Activated T-cell treated with anti-CD3 and anti-CD28 coated beads for 48 hours (primary cell): ENCODE data around the gene IMMP2L.

Experiments used
- DNase-seq: peaks from one replicate; pipeline ENCODE4 v3.0.0-alpha.2; 2020; ENCODE audit warnings: low read depth

Gene IMMP2L

DNA sequence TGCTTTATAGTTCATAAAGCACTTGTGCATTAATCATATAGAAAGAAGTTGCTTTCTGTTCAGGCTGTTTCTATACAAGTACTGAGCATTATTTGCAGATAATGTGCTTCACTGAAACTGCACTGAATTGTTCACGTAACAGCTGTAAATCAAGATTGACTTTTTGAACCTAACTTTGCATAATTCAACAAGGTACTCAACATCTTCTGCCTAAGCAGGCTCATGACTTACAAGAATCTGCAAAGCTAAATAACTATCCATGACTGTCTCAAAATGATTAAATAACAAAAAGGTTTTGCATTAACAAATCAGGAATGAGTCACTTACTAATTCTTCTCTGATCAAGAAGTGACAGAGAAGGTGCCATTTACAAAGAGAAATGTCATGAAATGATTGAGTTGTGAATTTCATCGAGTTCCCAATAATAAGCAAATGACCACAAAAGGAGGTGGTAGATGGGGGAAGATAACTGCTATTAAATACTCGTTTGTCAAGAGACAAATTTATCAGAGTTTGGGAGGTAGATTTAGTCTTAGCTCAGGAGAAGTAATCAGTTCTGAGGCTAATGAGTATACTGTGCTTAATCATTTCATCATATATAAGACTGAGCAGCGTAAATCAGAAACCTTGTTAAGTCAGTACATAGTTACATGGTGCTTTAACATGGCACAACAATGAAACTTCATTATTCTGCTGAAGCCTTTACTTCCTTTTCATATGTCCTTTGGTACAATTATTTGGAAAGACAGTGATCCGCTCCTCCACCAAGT, 632.6 kb downstream of the IMMP2L start:
- no peak for DNase-seq

DNA sequence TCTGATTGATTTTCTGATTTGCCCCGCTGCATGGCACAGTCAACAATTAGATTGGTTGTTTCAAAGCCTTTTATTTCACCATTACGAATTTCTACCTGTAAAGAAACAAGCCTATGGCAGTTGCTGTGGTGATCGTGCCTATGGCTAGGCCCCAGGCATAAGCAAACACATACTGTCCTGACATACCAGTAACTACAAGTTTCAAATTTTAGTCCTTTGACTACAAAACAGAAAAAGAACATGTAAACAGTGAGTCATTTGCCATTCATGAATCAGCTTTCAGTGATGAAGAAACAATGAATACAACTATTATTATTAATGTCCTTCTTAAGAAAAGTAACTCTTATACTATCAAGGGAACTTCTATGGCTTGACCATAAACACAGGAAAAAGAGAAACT, 639.4 kb downstream of the IMMP2L start:
- no peak for DNase-seq

DNA sequence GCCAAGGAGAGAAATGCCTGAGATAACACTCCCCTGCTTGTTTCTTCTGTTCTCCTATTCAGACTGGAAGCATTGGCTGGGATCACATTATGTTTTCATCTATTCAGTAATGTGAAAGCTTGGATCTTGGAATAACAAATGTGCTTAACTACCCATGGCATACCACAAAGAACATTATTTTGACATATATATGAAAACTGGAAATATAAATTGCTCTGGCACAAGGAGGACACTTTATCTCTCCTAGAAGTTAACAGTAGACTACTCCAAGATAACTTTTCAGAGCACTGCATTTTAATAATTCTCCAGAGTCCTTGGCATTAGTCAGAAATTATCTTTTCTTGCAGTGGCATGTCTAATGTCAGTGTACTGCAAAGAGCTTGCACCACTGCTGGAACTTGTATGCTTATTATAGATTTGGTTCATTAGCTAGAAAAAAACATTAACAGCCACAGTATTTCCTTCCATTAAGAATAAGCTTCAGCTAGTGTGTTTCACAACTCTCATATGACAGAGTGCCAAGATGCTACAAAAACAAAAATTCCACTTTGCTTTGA, 640.6 kb downstream of the IMMP2L start:
- no peak for DNase-seq

DNA sequence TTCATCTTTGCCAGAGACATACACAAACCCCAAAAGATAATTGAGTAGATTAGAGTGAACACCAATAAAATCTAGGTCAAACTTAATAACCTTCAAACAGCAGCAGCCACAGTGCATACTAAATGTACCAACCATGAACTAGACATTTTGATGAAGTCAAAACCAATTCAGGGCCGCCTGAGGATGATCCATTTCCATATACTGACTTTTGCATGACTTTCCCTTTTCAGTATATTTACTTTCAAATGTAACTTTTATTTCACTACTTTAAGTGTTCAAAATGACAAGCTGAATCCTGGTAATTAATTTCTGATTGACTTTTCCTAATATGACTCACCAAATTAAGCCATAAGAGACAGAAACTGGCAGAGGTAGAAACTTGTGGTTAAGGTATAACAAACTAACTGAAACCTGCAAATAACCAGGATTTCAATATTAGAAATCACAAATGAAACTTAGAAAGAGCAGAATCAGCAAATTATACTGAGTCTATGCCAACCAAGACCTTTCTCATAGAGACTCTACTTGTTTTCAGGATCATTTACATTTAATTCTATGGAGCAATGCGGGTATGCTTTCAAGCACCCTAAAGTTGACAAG, 643.2 kb downstream of the IMMP2L start:
- DNase-seq, result no peak

DNA sequence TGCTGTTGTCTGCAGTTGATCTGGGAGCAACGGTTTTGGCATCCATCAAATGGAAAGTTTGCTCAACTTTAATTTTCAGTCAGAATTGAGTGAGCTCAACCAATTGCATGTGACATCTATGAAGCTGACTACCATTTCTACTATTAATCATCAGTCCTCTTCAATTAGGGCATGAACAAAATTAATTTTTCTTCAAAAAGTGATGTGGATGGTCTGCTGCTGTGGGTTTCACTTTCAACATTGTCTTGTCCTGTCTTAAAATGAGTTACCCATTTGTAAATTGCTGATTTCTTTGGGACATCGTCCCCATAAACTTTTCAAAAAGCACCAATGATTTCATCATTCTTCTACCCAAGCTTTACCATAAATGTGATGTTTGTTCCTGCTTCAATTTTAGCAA, 648.0 kb downstream of the IMMP2L start:
- DNase-seq, result no peak

DNA sequence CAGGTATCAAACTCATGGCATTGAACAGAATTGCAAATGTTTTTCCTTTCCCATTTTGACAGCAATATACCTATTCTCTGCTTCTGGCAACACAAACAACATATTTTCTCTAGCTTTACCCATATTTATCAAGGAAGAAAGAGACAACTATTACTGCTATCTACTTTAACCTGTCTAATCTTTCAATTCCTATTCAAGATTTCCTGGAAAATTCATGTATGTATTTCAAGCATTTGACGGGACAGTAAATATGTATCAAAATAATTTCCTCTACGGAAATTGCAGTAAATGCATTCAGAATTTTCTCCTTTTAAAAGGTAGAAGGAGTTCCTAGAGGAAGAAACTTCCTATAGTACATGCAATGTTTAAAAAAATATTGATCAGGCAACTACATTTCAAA, 650.7 kb downstream of the IMMP2L start:
- no peak for DNase-seq

DNA sequence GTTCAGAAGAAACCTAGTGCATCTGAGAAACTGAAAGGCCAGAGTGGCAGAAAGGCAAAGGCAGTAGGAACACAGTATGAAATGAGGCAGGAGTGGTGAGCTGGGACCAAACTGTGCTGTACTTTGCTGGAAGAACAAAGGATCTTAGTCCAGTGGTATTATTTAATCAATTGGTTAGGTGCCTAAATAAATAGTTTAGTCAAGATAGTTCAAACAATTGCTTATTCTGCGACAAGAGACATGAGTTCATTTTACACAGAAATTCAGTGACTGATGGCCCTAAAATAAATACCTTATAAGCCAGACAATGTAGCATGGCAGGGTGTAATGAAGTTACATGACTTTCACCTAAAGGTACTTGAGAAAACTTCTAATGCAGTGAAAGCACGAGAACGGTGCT, 653.2 kb downstream of the IMMP2L start:
- DNase-seq, result no peak

DNA sequence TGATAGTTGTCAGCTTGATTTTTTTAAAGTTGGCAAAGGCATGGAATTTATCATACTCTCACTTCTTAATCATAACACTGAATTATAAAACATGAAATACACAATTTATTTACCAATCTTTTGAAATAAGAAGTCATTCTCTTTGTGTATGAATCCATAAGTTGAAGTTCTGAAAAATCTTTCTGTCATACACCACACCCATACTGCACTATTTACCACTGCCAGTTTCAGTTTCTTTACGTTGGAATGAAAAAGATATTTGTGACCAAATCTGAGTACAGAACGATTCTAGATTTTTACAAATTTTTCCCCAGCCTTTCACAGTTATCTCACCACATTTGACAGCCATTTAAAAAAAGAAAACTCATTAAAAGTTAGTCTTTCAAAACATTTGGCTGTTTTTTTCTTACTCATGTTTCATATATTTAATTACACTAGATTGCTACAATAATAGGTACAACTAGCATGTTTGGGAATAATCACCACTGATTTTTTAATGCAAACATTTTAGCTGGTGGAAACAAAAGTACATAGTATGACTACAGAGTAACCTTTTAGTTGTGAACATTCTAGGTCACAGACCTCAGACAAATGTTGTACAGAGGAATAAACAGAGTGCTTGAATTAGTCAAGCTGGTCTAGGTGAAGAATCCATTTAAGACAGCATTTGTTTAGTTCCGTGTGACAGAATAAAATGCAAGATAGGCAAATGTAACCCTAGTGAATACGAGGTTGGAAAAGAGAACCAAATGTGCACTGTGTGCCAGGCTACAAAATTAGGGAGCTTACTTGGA, 656.3 kb downstream of the IMMP2L start:
- DNase-seq, result no peak

DNA sequence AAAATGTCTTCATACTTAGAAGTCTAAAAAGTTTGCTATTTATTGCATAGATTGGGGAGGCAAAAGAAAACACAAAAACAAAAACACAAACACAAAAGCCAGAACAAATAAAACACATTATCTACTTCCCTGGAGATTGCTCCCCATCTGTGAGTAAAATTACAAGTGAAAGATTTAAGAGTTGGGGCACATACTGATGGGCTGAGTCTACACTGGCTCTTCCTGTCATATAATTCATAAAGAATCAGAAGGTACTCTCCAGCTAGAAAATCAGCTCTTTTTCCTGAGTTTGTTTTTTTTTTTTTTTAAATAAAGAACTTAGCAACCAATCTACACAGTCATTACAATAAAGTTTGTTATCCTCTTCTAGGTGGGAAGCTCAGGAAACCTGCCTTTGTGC, 663.8 kb downstream of the IMMP2L start:
- no peak for DNase-seq

DNA sequence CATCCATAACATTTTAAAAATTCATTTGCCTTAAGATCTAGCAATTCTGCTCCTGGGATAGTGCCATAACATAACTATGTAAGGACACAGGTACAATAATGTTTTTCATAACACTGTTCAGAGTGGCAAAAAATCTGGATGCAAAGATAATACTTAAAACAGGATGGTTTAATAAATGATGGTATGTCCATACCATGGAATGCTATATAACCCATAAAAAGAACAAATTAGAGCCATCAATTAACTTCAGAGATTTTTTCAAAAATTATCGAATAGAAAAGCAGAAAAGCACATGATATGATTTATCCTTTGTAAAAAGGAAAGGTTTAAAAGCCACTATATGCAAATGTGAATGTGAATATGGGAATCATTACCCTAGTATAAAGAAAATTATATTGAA, 664.8 kb downstream of the IMMP2L start:
- DNase-seq, result no peak

DNA sequence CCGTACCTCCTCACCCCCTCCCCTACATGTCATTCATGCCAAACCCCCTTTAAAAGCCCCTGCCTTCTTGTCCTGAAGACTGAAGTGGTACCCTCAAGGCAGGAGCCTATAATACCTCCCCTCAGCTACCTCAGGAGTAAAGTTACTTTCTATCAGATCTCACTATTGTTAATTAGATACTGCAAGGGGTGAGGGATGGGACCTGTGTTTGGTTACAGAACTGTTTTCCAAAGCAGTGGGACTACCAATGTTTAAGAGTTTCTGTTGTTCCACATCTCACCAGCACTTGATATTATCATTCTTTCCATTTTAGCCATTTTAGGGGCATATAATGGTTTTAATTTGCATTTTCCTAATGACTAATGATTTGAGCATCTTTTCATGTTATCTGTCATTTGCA, 668.2 kb downstream of the IMMP2L start:
- no peak for DNase-seq

DNA sequence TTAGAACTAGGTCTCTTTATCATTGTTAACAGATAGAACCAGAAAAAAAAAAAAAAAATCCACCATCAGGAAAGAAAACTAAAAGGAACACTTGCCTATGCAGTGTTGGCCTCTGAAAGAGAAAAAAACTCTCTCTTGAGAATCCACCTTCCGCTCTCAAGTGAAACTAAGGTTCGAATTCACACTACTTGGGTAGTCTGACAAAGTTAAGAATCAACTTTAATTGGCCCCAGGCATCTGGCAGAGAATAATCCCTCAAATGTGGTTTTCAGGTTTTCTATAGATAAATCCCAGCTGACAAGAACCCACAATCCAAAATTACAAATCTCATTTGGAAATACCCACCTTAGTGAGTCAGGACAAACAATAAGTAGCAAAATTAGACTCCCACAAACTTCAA, 671.1 kb downstream of the IMMP2L start:
- DNase-seq, result no peak

DNA sequence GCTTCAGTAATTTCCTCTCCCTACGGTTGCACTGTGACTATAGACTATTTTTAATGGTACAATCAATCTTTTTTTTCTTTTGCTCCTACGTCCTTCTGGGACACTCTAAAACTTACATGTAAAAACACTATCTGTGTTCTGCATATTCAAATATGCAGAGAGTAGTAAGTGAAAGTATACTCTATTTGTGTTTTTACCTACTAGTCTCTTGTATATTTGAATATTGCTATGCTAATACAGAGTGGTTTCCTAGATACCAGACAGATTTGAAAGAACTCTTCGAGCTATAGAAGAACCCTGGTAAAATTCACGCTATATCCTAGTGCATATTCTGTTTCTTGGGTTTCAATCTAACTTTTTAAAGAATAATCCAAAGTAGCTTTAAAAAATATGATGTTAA, 672.2 kb downstream of the IMMP2L start:
- no peak for DNase-seq

DNA sequence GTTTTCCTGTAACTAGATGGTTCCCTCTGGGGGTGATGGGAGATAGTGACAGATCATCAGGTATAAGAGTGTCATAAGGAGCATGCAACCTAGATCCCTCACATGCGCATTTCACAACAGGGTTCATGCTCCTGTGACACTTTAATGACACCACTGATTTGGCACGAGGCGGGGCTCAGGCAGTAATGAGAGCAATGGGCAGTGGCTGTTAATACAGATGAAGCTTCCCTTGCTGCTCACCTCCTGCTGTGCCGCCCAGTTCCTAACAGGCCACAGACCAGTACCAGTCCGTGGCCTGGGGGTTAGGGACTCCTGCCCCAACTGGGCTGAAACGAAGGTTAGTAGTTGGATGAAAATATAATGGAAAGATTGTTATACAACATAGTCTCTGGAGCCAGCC, 673.0 kb downstream of the IMMP2L start:
- DNase-seq, result no peak

DNA sequence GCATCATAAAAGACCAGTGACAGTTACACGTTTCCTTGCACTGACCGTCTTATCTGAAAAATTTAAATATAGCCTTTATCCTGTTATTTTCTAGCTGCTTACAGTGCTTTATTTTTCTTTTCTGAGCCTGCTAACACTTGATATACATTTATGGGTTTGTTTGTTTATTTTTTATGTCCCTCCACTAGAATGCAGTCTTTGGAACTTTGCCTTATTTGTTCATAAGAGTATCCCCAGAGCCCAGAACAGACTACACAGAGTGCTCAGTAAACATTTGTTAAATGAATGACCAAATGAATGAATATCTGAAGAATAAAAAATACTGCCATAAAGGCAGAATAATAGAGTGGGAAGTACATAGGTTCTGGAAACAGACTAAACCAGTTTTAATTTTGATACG, 673.7 kb downstream of the IMMP2L start:
- DNase-seq, result no peak

DNA sequence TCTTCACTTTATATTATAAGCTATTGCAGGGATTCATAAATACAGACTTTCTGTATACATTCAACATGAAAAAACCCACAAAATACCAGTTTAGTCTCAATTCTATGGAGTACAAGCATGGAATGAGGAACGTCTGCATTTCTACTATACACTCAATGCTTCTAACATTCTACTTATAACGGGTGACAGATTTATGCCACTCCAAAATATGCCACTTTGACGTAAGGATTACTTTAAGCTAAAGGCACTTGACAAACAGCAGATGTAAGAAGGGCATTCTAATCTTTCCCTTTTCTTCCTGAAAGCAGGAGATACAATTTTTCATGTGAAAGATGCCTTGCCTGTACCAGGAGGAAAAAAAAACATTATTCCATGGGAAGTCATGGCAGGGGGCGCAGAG, 676.8 kb downstream of the IMMP2L start:
- no peak for DNase-seq

DNA sequence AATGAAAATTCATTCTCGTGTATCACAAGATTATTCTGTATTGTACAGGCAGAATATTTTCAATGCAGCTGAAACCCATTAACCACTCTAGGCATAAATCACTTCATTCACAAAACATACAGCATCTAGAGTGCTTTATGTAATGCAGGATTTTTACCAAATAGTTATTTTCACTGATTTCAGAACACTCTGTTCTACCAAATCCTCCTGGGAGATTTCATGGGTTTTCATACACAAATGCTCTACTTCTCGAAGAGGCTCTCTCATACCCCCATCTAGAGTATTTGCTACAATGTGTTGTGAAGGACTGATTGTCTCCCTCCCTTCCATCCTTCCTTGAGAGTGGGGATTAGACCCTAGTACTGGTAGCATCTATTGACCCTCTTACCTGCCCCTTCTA, 680.6 kb downstream of the IMMP2L start:
- no peak for DNase-seq

DNA sequence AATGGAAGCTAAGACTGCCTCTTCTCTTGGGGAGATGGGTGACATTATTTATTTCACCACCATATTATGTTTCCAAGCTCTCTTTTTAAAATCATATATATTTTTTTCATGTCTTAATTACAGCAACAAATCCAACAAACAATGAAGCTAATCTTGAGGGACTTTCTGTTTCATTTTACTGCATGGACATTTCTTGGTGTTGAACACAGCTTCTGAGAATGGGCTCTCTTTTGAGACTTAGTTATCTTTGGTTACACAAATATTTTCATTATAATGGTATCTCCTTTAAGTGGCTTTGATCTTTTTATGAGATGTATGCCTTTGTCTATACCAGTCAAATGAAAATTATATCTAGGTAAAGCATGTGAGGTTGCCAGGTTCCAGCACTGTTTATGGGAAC, 681.3 kb downstream of the IMMP2L start:
- no peak for DNase-seq

DNA sequence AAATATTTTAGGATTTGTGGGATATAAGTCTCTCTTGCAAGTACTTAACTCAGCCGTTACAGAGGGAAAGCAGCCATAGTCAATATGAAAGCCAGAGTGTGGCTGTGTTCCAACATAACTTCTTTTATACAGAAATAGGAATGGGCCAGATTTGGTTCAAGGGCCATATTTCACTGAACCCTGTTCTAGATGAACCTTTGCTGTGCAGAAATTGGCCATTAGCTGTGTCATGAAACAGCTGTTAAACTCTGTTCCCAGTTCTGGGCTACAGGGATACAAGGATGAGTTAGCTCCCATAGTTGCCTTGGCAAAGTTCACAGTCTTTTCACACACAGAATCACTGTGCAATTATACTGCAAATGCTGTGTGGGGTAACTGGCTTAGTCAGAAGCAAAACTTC, 685.3 kb downstream of the IMMP2L start:
- no peak for DNase-seq

DNA sequence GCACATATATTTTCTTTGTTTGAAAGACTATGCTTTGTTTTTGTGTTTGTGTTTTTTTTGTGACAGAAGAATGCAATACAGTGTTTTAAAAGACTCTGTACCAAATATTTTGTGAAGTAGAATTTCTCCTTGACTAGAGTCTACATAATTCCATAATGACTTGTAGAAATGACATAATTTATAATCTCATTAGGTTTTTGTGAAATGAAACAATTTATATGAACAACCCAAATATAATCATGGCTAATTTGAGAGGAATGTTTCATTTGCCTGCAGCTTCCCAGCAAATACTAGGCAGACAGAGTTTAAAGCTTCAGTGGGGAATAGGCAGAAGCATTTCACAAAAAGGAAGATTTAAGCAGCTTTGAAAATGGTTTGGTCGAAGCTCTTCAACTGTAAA, 686.9 kb downstream of the IMMP2L start:
- no peak for DNase-seq

DNA sequence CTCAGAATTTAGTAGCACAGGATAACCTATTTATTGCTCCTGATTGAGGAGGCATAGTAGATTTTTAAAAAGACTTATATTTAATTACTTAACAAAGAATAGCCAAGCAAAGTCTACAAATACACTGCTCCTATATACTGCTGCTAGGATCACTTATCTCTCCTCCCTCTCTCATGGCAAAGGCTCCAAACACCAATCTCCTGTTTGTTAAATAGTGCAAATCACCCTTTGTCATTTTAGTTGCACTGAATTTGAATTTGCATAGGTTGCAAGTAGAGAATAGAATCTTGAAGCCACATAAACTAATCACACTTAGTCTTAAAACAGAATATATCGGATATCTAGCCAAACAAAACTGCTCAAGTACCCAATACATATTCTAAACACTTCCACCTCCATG, 690.4 kb downstream of the IMMP2L start:
- DNase-seq, result no peak

DNA sequence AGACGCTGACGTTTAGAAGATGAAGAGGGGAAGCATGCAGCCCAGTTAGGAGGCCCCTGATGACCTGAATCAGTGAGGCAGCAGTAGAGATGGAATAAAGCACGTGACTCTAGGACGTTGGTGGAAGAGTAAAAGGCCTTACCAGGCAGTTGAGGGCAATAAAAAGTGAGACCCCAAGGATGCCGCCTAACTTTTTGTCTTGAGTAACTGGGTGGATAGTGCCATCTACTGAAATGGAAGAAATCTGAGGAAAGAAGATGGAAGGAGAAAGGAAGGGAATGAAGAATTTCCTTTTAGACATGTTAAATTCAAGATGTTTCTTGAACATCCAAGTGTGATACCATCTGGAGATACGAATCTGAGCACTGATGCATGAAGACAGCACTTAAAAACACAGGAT, 691.4 kb downstream of the IMMP2L start:
- no peak for DNase-seq

DNA sequence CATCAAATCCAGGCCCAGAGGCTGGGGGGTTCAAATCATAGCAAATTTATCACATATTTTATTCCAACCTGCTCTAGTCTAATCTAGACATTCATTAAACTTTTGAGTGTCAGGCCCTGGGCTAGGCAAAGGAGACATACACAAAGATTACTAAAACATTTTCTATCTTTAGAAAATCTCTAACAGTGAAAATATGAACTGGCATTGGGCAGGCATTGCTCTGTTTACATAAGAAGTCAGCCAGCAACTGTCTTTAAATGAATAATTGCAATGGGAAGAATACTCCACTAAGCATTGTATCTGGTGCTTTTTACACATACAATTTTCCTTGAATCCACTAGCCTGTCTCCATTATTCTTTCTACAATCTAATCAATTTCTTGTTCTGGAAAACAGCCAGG, 693.8 kb downstream of the IMMP2L start:
- DNase-seq, result no peak
